Neutrophil (primary cell): ENCODE measurements around the gene WDR36.

Source experiments
- H3K27ac ChIP-seq: fragments of 200-600 bp; sonication (generic); 2 replicates; pipeline ENCODE4 v1.5.1; 2016; ENCODE audit warnings: mild to moderate bottlenecking, moderate library complexity
- H3K27me3 ChIP-seq: fragments of 200-600 bp; sonication (generic); 2 replicates; pipeline ENCODE4 v1.6.0; 2016; ENCODE audit warnings: mild to moderate bottlenecking
- H3K36me3 ChIP-seq: fragments of 200-600 bp; sonication (generic); 2 replicates; pipeline ENCODE4 v1.5.1; 2017
- H3K4me1 ChIP-seq, 2 experiments: fragments of 200-600 bp in 1 of 2; sonication (generic) in 1 of 2; 1 replicate in 1 of 2; 2 replicates in 1 of 2; pipeline versions ENCODE4 v1.5.1 to v1.6.1; 2013 to 2016; ENCODE audit warnings: low read depth in 1 of 2, low read length in 1 of 2, mild to moderate bottlenecking in 1 of 2, moderate library complexity in 1 of 2; ENCODE audit not compliant: control insufficient read depth in 1 of 2, insufficient read depth in 1 of 2
- H3K4me3 ChIP-seq, 2 experiments: fragments of 200-600 bp in 1 of 2; sonication (generic) in 1 of 2; 1 replicate in 1 of 2; 2 replicates in 1 of 2; pipeline ENCODE4 v1.5.1; 2013 to 2016; ENCODE audit warnings: low read depth in 1 of 2, low read length in 1 of 2, mild to moderate bottlenecking in 1 of 2, moderate library complexity in 1 of 2
- H3K9me3 ChIP-seq: fragments of 200-600 bp; sonication (generic); 2 replicates; pipeline ENCODE4 v1.5.1; 2016
- CTCF ChIP-seq: fragments of 200-600 bp; sonication (generic); IDR thresholded peaks from 2 replicates; pipeline ENCODE4 v1.5.1; 2016; ENCODE audit warnings: antibody characterized with exemption

WDR36 gene

GRCh38 chr5:111165058-111165457 is 72.9 kb downstream of the WDR36 start:
- no peak overlapping the region for H3K4me3 ChIP-seq
- TF ChIP-seq CTCF, result no peak

GRCh38 chr5:111167551-111167950 is 75.4 kb downstream of the WDR36 start:
- H3K4me3 ChIP-seq, result no peak overlapping the region
- no peaks in the 10 kb centered on the region for H3K36me3 ChIP-seq
- TF ChIP-seq CTCF, result no peak
- no peaks in the 10 kb centered on the region for H3K4me1 ChIP-seq
- no peaks in the 10 kb centered on the region for H3K27me3 ChIP-seq
- no peaks in the 10 kb centered on the region for H3K9me3 ChIP-seq
- no peak overlapping the region for H3K27ac ChIP-seq

More at GRCh38 chr5:111165058-111165457, 72.9 kb downstream of the WDR36 start:
- Histone ChIP-seq H3K27ac (no peak overlapping the region), H3K9me3 (no peaks in the 10 kb centered on the region), H3K27me3 (no peaks in the 10 kb centered on the region), H3K4me1 (no peaks in the 10 kb centered on the region), H3K36me3 (no peaks in the 10 kb centered on the region)

- Histone ChIP-seq H3K27ac (no peak overlapping the region), H3K36me3 (no peaks in the 10 kb centered on the region)
- no peak for TF ChIP-seq CTCF
These were observed 76.5 kb downstream of the WDR36 start for GRCh38 chr5:111168608-111169007.

GRCh38 chr5:111169269-111169668 is 77.1 kb downstream of the WDR36 start:
- H3K4me1 ChIP-seq, result no peaks in the 10 kb centered on the region
- H3K4me3 ChIP-seq, result no peak overlapping the region
- no peak for TF ChIP-seq CTCF
- no peak overlapping the region for H3K27ac ChIP-seq
- no peaks in the 10 kb centered on the region for H3K36me3 ChIP-seq
- H3K9me3 ChIP-seq, result no peaks in the 10 kb centered on the region
- no peaks in the 10 kb centered on the region for H3K27me3 ChIP-seq

More at GRCh38 chr5:111168608-111169007, 76.5 kb downstream of the WDR36 start:
- H3K9me3 ChIP-seq, result no peaks in the 10 kb centered on the region
- no peak overlapping the region for H3K4me3 ChIP-seq
- H3K4me1 ChIP-seq, result no peaks in the 10 kb centered on the region
- no peaks in the 10 kb centered on the region for H3K27me3 ChIP-seq

- H3K27me3 ChIP-seq, result no peaks in the 10 kb centered on the region
- H3K9me3 ChIP-seq, result no peaks in the 10 kb centered on the region
- no peak overlapping the region for H3K27ac ChIP-seq
- H3K4me3 ChIP-seq, result no peak overlapping the region
- no peak for TF ChIP-seq CTCF
- H3K4me1 ChIP-seq, result no peaks in the 10 kb centered on the region
- no peaks in the 10 kb centered on the region for H3K36me3 ChIP-seq
These were observed 78.1 kb downstream of the WDR36 start for GRCh38 chr5:111170279-111170678.

- no peaks in the 10 kb centered on the region for H3K9me3 ChIP-seq
- H3K27ac ChIP-seq, result no peak overlapping the region
- H3K36me3 ChIP-seq, result no peaks in the 10 kb centered on the region
- H3K27me3 ChIP-seq, result no peaks in the 10 kb centered on the region
- no peak overlapping the region for H3K4me3 ChIP-seq
- H3K4me1 ChIP-seq, result no peaks in the 10 kb centered on the region
- no peak for TF ChIP-seq CTCF
These were observed 80.4 kb downstream of the WDR36 start for GRCh38 chr5:111172504-111172903.
